GM12878 (cell line): ENCODE measurements around the gene LRBA. TPM values are rescaled to one million over a fixed set of nuclear protein-coding genes. Genes with fewer than 3 reads are reported as not detected.

ENCODE experiments used
- ATAC-seq: fragments of 200-7000 bp; cut with Tn5 transposase; 3 replicates; pipeline ENCODE4 v1.9.1; 2020; ENCODE audit warnings: mild to moderate bottlenecking, moderate library complexity
- BruUV-seq: library from RNA; stranded (reverse); fragments of 400-500 nt; replicated peaks from 2 replicates; lab custom pipeline; 2021; lab: Mats Ljungman, UMichigan
- CTCF ChIA-PET: fragments of 300-600 bp; sonication (Branson Sonifier 250); formaldehyde crosslinking; extraction: SDS; loops from one replicate; lab custom pipeline; 2021; ENCODE audit warnings: inconsistent platforms; lab: Yijun Ruan, JAX
- POLR2A ChIA-PET: fragments of 350-600 bp; formaldehyde crosslinking; extraction: SDS; loops from one replicate; lab custom pipeline; 2021; ENCODE audit warnings: inconsistent platforms; lab: Charles Lee
- RAD21 ChIA-PET: fragments of 300-600 bp; sonication (Branson Sonifier 250); formaldehyde crosslinking; loops from one replicate; lab custom pipeline; 2023; ENCODE audit warnings: antibody characterized with exemption; ENCODE audit not compliant: unreplicated experiment; lab: Charles Lee
- SMC1A ChIA-PET: fragments of 300-600 bp; sonication (Branson Sonifier 250); formaldehyde crosslinking; loops from one replicate; lab custom pipeline; 2023; ENCODE audit not compliant: unreplicated experiment, uncharacterized antibody; lab: Charles Lee
- DNase-seq: peaks from one replicate; pipeline ENCODE4 v3.0.0-alpha.2; 2011; ENCODE audit warnings: low read depth, low spot score
- FAIRE-seq: peaks from 3 replicates; lab custom pipeline; 2011; peaks lifted over from hg19 to GRCh38; lab: Jason Lieb, UNC
- H2AFZ ChIP-seq: 2 replicates; pipeline ENCODE4 v1.6.0; 2011; ENCODE audit warnings: low read depth, low read length, control low read depth; ENCODE audit not compliant: control insufficient read depth
- H3K27ac ChIP-seq: 2 replicates; pipeline ENCODE4 v1.5.1; 2011; ENCODE audit warnings: control low read depth; ENCODE audit not compliant: control insufficient read depth, insufficient read depth
- H3K27me3 ChIP-seq, 2 experiments: replicated peaks in 1 of 2; 2 replicates each; pipeline versions ENCODE4 v1.6.0 to v1.6.1; 2011; ENCODE audit warnings: low read length in 1 of 2; ENCODE audit not compliant: control insufficient read depth in 2 of 2, insufficient read depth in 2 of 2
- H3K36me3 ChIP-seq, 2 experiments: 2 replicates each; pipeline ENCODE4 v1.5.1; 2011; ENCODE audit warnings: low read length in 1 of 2; ENCODE audit not compliant: control insufficient read depth in 2 of 2, insufficient read depth in 2 of 2
- H3K4me1 ChIP-seq: 2 replicates; pipeline ENCODE4 v1.6.1; 2011; ENCODE audit warnings: mild to moderate bottlenecking, low read length, moderate library complexity, mixed read lengths; ENCODE audit not compliant: control insufficient read depth, insufficient read depth
- H3K4me2 ChIP-seq: 2 replicates; pipeline ENCODE4 v1.6.0; 2011; ENCODE audit warnings: control low read depth; ENCODE audit not compliant: control insufficient read depth, insufficient read depth
- H3K4me3 ChIP-seq: fragments of 200-600 bp; sonication (generic); 2 replicates; pipeline ENCODE4 v1.5.1; 2016
- H3K79me2 ChIP-seq: 2 replicates; pipeline ENCODE4 v1.6.0; 2011; ENCODE audit warnings: low read length; ENCODE audit not compliant: control insufficient read depth, insufficient read depth
- H3K9ac ChIP-seq: 2 replicates; pipeline ENCODE4 v1.8.0; 2011; ENCODE audit warnings: low read length, control low read depth, mixed read lengths; ENCODE audit not compliant: control insufficient read depth, insufficient read depth
- H3K9me3 ChIP-seq: replicated peaks from 3 replicates; pipeline ENCODE4 v1.5.1; 2011; ENCODE audit warnings: mild to moderate bottlenecking, low read length; ENCODE audit not compliant: control insufficient read depth, insufficient read depth
- H4K20me1 ChIP-seq: 2 replicates; pipeline ENCODE4 v1.6.0; 2011; ENCODE audit not compliant: control insufficient read depth, insufficient read depth
- ATF7 ChIP-seq: fragments of 450-650 bp; IDR thresholded peaks from 2 replicates; pipeline ENCODE4 v1.6.1; 2016; ENCODE audit warnings: low read depth, mild to moderate bottlenecking
- CHD2 ChIP-seq: IDR thresholded peaks from 2 replicates; pipeline ENCODE4 v1.6.1; 2011; ENCODE audit warnings: low read depth, low read length, improper control_type of control experiment, borderline replicate concordance
- REST ChIP-seq: IDR thresholded peaks from 2 replicates; pipeline ENCODE4 v1.6.1; 2012; ENCODE audit warnings: mild to moderate bottlenecking, low read depth, low read length
- SMAD5 ChIP-seq: IDR thresholded peaks from 2 replicates; pipeline ENCODE4 v1.6.1; 2016; ENCODE audit warnings: antibody characterized with exemption, low read depth
- SP1 ChIP-seq: IDR thresholded peaks from one replicate; pipeline ENCODE4 v1.6.1; 2011; ENCODE audit warnings: low read depth, low read length
- TCF7 ChIP-seq: IDR thresholded peaks from 2 replicates; pipeline ENCODE4 v1.6.1; 2014; ENCODE audit warnings: antibody characterized with exemption, borderline replicate concordance
- in situ Hi-C: fragments of 300-500 bp; cut with MboI; formaldehyde crosslinking; loops from 9 replicates; pipeline ENCODE4 v1.14.3; 2018; ENCODE audit warnings: mixed read lengths
- intact Hi-C: fragments of 100-400 bp; cut with micrococcal nuclease; formaldehyde crosslinking; loops from one replicate; pipeline ENCODE4 v1.14.2; 2022; ENCODE audit not compliant: unreplicated experiment
- polyA plus RNA-seq, 11 experiments: library from polyadenylated mRNA; depleted of rRNA in 4 of 11; unstranded in 6 of 11; stranded (reverse) in 5 of 11; fragments of >200 nt; fragmentation: Nextera tagmentation in 4 of 11; fragmentation: Illumina TruSeq in 1 of 11; extraction: Ambion mirVana in 4 of 11; extraction: Trizol in 1 of 11; gene quantifications; 1 replicate in 1 of 11; 2 replicates in 10 of 11; pipeline versions ENCODE4 v1.2.1 to v1.2.3, GENCODE V29; 2011 to 2016; ENCODE audit warnings: inconsistent platforms in 2 of 11, missing spikeins in 2 of 11, low read depth in 1 of 11
- total RNA-seq, 4 experiments: library from RNA; depleted of rRNA in 3 of 4; stranded (reverse); fragments of >200 nt in 3 of 4; fragmentation: Illumina TruSeq in 1 of 4; extraction: Trizol in 1 of 4; gene quantifications; 2 replicates each; pipeline versions ENCODE4 v1.2.1 to v1.2.3, GENCODE V29; 2013 to 2021

Gene LRBA
- total and polyA plus RNA-seq, 10 of the 15 experiments (the other 5 are each of a cell fraction or from before 2014, with no cell fraction given): 20.3 to 93.4 (median 55.0) TPM

GRCh38 chr4:150999086-150999485 is 16.0 kb downstream of the LRBA start (continued):
- TF ChIP-seq REST (no peak), CHD2 (no peak), SP1 (no peak), TCF7 (no peak)

- in situ Hi-C loops: no loop called here
- TF ChIP-seq SMAD5 (no peak), ATF7 (no peak)
- TF ChIP-seq, all 136 proteins: peak for 0
- H3K4me3 ChIP-seq: no peak overlapping the region
- H3K9ac ChIP-seq: no peak overlapping the region
- ChIA-PET POLR2A (no interaction called here), SMC1A (no interaction called here), CTCF (interaction anchor here (1.0 kb wide), 1 partner anchor 35 kb away, joined by 3 read pairs; no protein-coding TSS in a partner anchor), RAD21 (no interaction called here)
- H4K20me1 ChIP-seq: no peaks in the 10 kb centered on the region; the same call in 1 of the 2 replicates
- no peaks in the 10 kb centered on the region for H3K27me3 ChIP-seq
- FAIRE-seq: no peak
- H3K79me2 ChIP-seq: peaks cover 59% of the 10 kb centered on the region
- no peak overlapping the region for H2AFZ ChIP-seq
- peaks cover 3% of the 10 kb centered on the region; the same call in 1 of the 2 replicates for H3K4me1 ChIP-seq
- H3K27ac ChIP-seq: no peak overlapping the region
- no peak for ATAC-seq
- peaks cover 2% of the 10 kb centered on the region; the same call in 2 of the 3 replicates for H3K9me3 ChIP-seq
- BruUV-seq: no TSS peak
- DNase-seq: no peak
- peaks cover 0 to 2% of the 10 kb centered on the region in 2 experiments; a peak in 2 of 4 replicates for H3K36me3 ChIP-seq
- intact Hi-C loops: no loop called here
- H3K4me2 ChIP-seq: no peak overlapping the region
Observed at GRCh38 chr4:150997141-150997540, 17.9 kb downstream of the LRBA start.
